Mesenchymal stem cell (in vitro differentiated cells and primary cell): ENCODE measurements around the gene SCAPER.
A peak's percentile ranks its signal among the peaks of the same experiment; 100 is the strongest.

Experiments used
- DNase-seq: peaks from one replicate; pipeline ENCODE4 v3.0.0-alpha.2; 2013
- H2AFZ ChIP-seq: one replicate; pipeline ENCODE4 v1.6.1; 2013; ENCODE audit warnings: low read depth, mild to moderate bottlenecking, control low read depth, inconsistent platforms, low read length, moderate library complexity
- H2AK5ac ChIP-seq: 2 replicates; pipeline ENCODE4 v1.6.1; 2013; ENCODE audit warnings: low read length, moderate library complexity, mild to moderate bottlenecking, inconsistent platforms; ENCODE audit not compliant: severe bottlenecking
- H2BK120ac ChIP-seq: one replicate; pipeline ENCODE4 v1.6.1; 2013; ENCODE audit warnings: low read depth, mild to moderate bottlenecking, inconsistent platforms, low read length, moderate library complexity
- H2BK12ac ChIP-seq, 2 experiments: one replicate each; pipeline ENCODE4 v1.6.1; 2013; ENCODE audit warnings: inconsistent platforms in 2 of 2, low read length in 2 of 2, mild to moderate bottlenecking in 2 of 2, moderate library complexity in 2 of 2, control low read depth in 1 of 2
- H2BK15ac ChIP-seq: one replicate; pipeline ENCODE4 v1.6.1; 2013; ENCODE audit warnings: mild to moderate bottlenecking, low read depth, inconsistent platforms; ENCODE audit not compliant: poor library complexity, severe bottlenecking
- H2BK5ac ChIP-seq: 2 replicates; pipeline ENCODE4 v1.6.1; 2013; ENCODE audit warnings: low read depth, mild to moderate bottlenecking, low read length, control low read depth, inconsistent platforms; ENCODE audit not compliant: poor library complexity, severe bottlenecking
- H3K14ac ChIP-seq, 2 experiments: one replicate each; pipeline ENCODE4 v1.6.1; 2013; ENCODE audit warnings: inconsistent platforms in 2 of 2, low read length in 2 of 2, control low read depth in 1 of 2, mild to moderate bottlenecking in 1 of 2, moderate library complexity in 1 of 2
- H3K18ac ChIP-seq, 2 experiments: one replicate each; pipeline ENCODE4 v1.6.1; 2013; ENCODE audit warnings: inconsistent platforms in 2 of 2, low read length in 2 of 2, control low read depth in 1 of 2, low read depth in 1 of 2, mild to moderate bottlenecking in 1 of 2
- H3K23ac ChIP-seq, 2 experiments: one replicate each; pipeline ENCODE4 v1.6.1; 2013; ENCODE audit warnings: inconsistent platforms in 2 of 2, low read length in 2 of 2, mild to moderate bottlenecking in 2 of 2, moderate library complexity in 2 of 2, control low read depth in 1 of 2
- H3K27ac ChIP-seq: 2 replicates; pipeline ENCODE4 v1.5.1; 2013; ENCODE audit warnings: mild to moderate bottlenecking, moderate library complexity, low read length, control low read depth, inconsistent platforms; ENCODE audit not compliant: poor library complexity, severe bottlenecking
- H3K27me3 ChIP-seq, 2 experiments: 2 replicates each; pipeline versions ENCODE4 v1.6.1 to v1.7.0; 2013; ENCODE audit warnings: low read length in 2 of 2, mild to moderate bottlenecking in 2 of 2, moderate library complexity in 2 of 2, control low read depth in 1 of 2, inconsistent platforms in 1 of 2; ENCODE audit not compliant: control insufficient read depth in 1 of 2, insufficient read depth in 1 of 2
- H3K36me3 ChIP-seq, 2 experiments: 2 replicates each; pipeline versions ENCODE4 v1.6.1 to v1.7.0; 2013; ENCODE audit warnings: low read length in 2 of 2, control low read depth in 1 of 2, inconsistent platforms in 1 of 2, low read depth in 1 of 2, mild to moderate bottlenecking in 1 of 2; ENCODE audit not compliant: insufficient read depth in 2 of 2, control insufficient read depth in 1 of 2
- H3K4ac ChIP-seq, 2 experiments: one replicate each; pipeline ENCODE4 v1.6.1; 2013; ENCODE audit warnings: inconsistent platforms in 2 of 2, low read length in 2 of 2, mild to moderate bottlenecking in 2 of 2, moderate library complexity in 2 of 2, control low read depth in 1 of 2, low read depth in 1 of 2
- H3K4me1 ChIP-seq: 2 replicates; pipeline ENCODE4 v1.6.1; 2013; ENCODE audit warnings: low read depth, low read length, control low read depth; ENCODE audit not compliant: control insufficient read depth, insufficient read depth
- H3K4me2 ChIP-seq: 2 replicates; pipeline ENCODE4 v1.6.1; 2013; ENCODE audit warnings: low read length, mild to moderate bottlenecking, inconsistent platforms; ENCODE audit not compliant: poor library complexity, severe bottlenecking
- H3K4me3 ChIP-seq, 2 experiments: 2 replicates each; pipeline versions ENCODE4 v1.5.1 to v1.7.0; 2013; ENCODE audit warnings: low read length in 2 of 2, mild to moderate bottlenecking in 2 of 2, control low read depth in 1 of 2, low read depth in 1 of 2; ENCODE audit not compliant: insufficient read depth in 1 of 2
- H3K79me1 ChIP-seq: replicated peaks from 2 replicates; pipeline ENCODE4 v1.6.1; 2013; ENCODE audit warnings: mild to moderate bottlenecking, control low read depth, low read length, inconsistent platforms; ENCODE audit not compliant: poor library complexity, severe bottlenecking
- H3K9ac ChIP-seq: 2 replicates; pipeline ENCODE4 v1.7.0; 2013; ENCODE audit warnings: mild to moderate bottlenecking, low read length, moderate library complexity
- H3K9me3 ChIP-seq: 2 replicates; pipeline ENCODE4 v1.7.0; 2013; ENCODE audit warnings: mild to moderate bottlenecking, low read length; ENCODE audit not compliant: control insufficient read depth
- H4K8ac ChIP-seq: one replicate; pipeline ENCODE4 v1.6.1; 2013; ENCODE audit warnings: inconsistent platforms, mild to moderate bottlenecking, low read length, moderate library complexity
- H4K91ac ChIP-seq: one replicate; pipeline ENCODE4 v1.6.1; 2013; ENCODE audit warnings: mild to moderate bottlenecking, low read length, inconsistent platforms
- WGBS: methylation state at CpG from one replicate; pipeline ENCODE4 v1.1.7; 2013; ENCODE audit warnings: mixed read lengths; 5-methylcytosine and 5-hydroxymethylcytosine counted together

The SCAPER gene

DNA sequence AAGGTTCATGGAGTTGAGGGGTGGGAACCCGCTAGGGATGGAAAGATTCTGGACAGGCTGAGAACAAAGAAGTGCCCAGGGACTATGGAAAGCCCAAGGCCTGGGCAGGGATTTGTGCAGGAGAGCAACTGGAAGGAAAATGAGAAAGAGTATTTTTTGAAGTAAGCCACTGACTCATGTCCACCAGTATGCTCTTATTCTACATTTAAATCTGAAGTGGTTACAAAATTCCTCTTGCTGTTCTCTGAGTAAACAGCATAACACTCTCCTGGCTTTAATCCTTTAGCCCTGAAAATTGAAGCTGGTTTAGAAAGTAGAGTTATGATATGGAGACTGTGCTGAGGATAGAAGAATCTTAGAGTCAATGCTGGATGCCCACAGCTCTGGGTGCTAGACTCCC lies 403.4 kb downstream of the SCAPER start:
- H2BK5ac ChIP-seq = no peak overlapping the region
- no peak overlapping the region for H3K4ac ChIP-seq
- H2AK5ac ChIP-seq = no peak overlapping the region
- no peak overlapping the region for H2BK15ac ChIP-seq
- H2AFZ ChIP-seq = no peak overlapping the region
- no peak overlapping the region for H3K27ac ChIP-seq
- no peaks in the 10 kb centered on the region for H3K27me3 ChIP-seq
- H3K23ac ChIP-seq = no peak overlapping the region
- H4K91ac ChIP-seq = no peak overlapping the region
- H4K8ac ChIP-seq = peak overlapping the region; percentile 41
- no peak overlapping the region for H2BK120ac ChIP-seq
- no peaks in the 10 kb centered on the region for H3K79me1 ChIP-seq
- peak overlapping the region; percentile 40 to 43 for H3K18ac ChIP-seq
- 92% methylated on average over 1 of the region's 1 CpG for WGBS
- H3K4me1 ChIP-seq = no peaks in the 10 kb centered on the region
- no peak overlapping the region for H2BK12ac ChIP-seq
- DNase-seq = peak; percentile 56
- H3K4me3 ChIP-seq = no peak overlapping the region
- H3K9ac ChIP-seq = no peak overlapping the region
- no peaks in the 10 kb centered on the region for H3K9me3 ChIP-seq
- H3K4me2 ChIP-seq = no peak overlapping the region
- no peak overlapping the region for H3K14ac ChIP-seq
- H3K36me3 ChIP-seq = no peaks in the 10 kb centered on the region

DNA sequence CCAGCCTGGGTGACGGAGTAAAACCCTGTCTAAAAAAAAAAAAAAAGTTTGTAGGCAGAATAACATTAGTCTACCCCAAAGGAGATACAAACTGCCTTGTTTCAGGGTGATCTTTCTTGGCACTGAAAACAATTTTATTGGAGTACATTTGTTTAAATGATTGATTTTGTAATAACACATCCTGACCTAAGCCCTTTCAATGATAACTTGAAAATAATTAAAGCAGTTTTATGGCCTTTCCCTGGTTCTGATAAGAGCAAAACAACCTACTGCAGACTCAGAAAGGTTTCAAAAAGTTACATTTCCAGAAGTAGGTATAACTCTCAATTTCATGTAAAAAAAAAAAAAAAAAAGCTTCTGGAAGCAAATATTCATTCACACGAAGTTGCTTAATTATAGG lies 404.1 kb downstream of the SCAPER start:
- Histone ChIP-seq H3K14ac (no peak overlapping the region), H3K18ac (no peak overlapping the region), H3K4me1 (no peaks in the 10 kb centered on the region), H2BK5ac (no peak overlapping the region), H3K36me3 (no peaks in the 10 kb centered on the region), H2AFZ (no peak overlapping the region), H3K4me2 (no peak overlapping the region), H4K91ac (no peak overlapping the region), H3K27me3 (no peaks in the 10 kb centered on the region), H2BK12ac (no peak overlapping the region), H3K4ac (no peak overlapping the region), H3K9me3 (no peaks in the 10 kb centered on the region), H3K79me1 (no peaks in the 10 kb centered on the region), H3K9ac (no peak overlapping the region), H2BK15ac (no peak overlapping the region), H4K8ac (no peak overlapping the region), H2AK5ac (no peak overlapping the region), H2BK120ac (no peak overlapping the region), H3K23ac (no peak overlapping the region), H3K27ac (no peak overlapping the region), H3K4me3 (no peak overlapping the region)
- WGBS = no CpG with 5 or more reads among the region's 2 CpGs
- no peak for DNase-seq

DNA sequence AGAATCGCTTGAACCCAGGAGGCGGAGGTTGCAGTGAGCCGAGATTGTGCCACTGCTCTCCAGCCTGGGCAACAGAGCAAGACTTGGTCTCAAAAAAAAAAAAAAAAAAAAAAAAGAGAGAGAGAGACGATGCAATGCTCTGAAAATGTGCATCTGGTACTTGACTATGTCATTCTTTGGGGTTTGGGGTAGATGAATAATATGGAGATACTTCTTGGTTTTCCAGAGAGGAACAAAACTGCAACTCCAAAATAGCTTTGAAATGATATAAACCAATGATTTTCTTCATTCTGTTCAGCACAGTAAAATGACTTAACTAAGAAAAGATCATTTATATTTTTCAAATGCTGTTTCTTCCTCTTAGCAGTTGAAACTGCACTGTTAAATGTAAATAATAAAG lies 409.7 kb downstream of the SCAPER start:
- Histone ChIP-seq H4K8ac (no peak overlapping the region), H4K91ac (no peak overlapping the region), H2BK120ac (no peak overlapping the region), H2AK5ac (no peak overlapping the region), H3K9ac (no peak overlapping the region), H2BK5ac (no peak overlapping the region), H3K14ac (no peak overlapping the region), H3K4me1 (no peaks in the 10 kb centered on the region), H3K27me3 (no peaks in the 10 kb centered on the region), H3K79me1 (no peaks in the 10 kb centered on the region), H3K4me2 (no peak overlapping the region), H3K9me3 (no peaks in the 10 kb centered on the region), H2BK15ac (no peak overlapping the region), H3K4ac (no peak overlapping the region), H3K27ac (no peak overlapping the region), H2AFZ (no peak overlapping the region), H2BK12ac (no peak overlapping the region), H3K36me3 (no peaks in the 10 kb centered on the region), H3K18ac (no peak overlapping the region), H3K23ac (no peak overlapping the region), H3K4me3 (no peak overlapping the region)
- 100% methylated on average over 3 of the region's 4 CpGs for WGBS
- peak; percentile 27 for DNase-seq

DNA sequence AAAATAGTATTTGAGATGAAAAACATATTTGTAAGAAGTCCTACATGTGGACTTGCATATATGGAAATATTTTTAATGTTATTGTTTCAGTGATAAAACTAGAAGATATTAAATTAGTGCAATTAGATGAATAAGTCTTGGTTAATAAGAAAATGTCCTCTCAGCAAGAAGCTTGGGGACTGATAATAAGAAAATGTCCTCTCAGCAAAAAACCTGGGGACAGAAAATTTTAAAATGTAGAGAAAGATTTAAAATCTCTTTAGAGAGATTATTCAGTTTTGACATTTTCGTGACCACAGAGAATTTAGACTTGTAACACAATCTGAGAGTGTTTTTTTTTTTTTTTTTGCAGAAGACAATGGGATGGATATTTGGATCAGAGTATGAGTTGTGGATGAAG lies 412.6 kb downstream of the SCAPER start:
- H2BK5ac ChIP-seq = no peak overlapping the region
- H4K91ac ChIP-seq = no peak overlapping the region
- H2BK120ac ChIP-seq = no peak overlapping the region
- no peak overlapping the region for H3K9ac ChIP-seq
- H2BK15ac ChIP-seq = no peak overlapping the region
- H3K23ac ChIP-seq = no peak overlapping the region
- no peak overlapping the region for H3K14ac ChIP-seq
- H3K18ac ChIP-seq = no peak overlapping the region
- no peaks in the 10 kb centered on the region for H3K9me3 ChIP-seq
- H2AFZ ChIP-seq = no peak overlapping the region
- H3K27ac ChIP-seq = no peak overlapping the region
- no peak for DNase-seq
- H3K4me3 ChIP-seq = no peak overlapping the region
- 90% methylated on average over 1 of the region's 1 CpG for WGBS
- H3K4ac ChIP-seq = no peak overlapping the region
- no peaks in the 10 kb centered on the region for H3K27me3 ChIP-seq
- H4K8ac ChIP-seq = no peak overlapping the region
- no peak overlapping the region for H3K4me2 ChIP-seq
- H2AK5ac ChIP-seq = no peak overlapping the region
- no peak overlapping the region for H2BK12ac ChIP-seq
- H3K79me1 ChIP-seq = no peaks in the 10 kb centered on the region
- H3K36me3 ChIP-seq = no peaks in the 10 kb centered on the region
- no peaks in the 10 kb centered on the region for H3K4me1 ChIP-seq
